Endothelial cell of umbilical vein (primary cell): Measurements from ENCODE around the gene SEC63. TPM values are rescaled to one million over a fixed set of nuclear protein-coding genes. Genes with fewer than 3 reads are reported as not detected.

Experiments
- BruUV-seq: library from RNA; stranded (reverse); fragments of 400-500 nt; replicated peaks from 2 replicates; lab custom pipeline; 2021; lab: Mats Ljungman, UMichigan
- CTCF ChIA-PET: fragments of 300-600, 350-600 bp; sonication (Branson Sonifier 250); formaldehyde crosslinking; loops from one replicate; lab custom pipeline; 2021; ENCODE audit warnings: antibody characterized with exemption, inconsistent platforms; lab: Charles Lee
- POLR2A ChIA-PET: fragments of 300-600, 350-600 bp; sonication (Branson Sonifier 250); formaldehyde crosslinking; loops from one replicate; lab custom pipeline; 2021; ENCODE audit warnings: antibody characterized with exemption, inconsistent platforms; lab: Charles Lee
- DNase-seq: peaks from one replicate; pipeline ENCODE4 v3.0.0-alpha.2; 2011; ENCODE audit warnings: low read depth, low spot score
- FAIRE-seq: peaks from 2 replicates; lab custom pipeline; 2011; peaks lifted over from hg19 to GRCh38; lab: Jason Lieb, UNC
- H2AFZ ChIP-seq: 2 replicates; pipeline ENCODE4 v1.6.0; 2012; ENCODE audit warnings: low read depth, low read length, control low read depth, inconsistent platforms
- H3K27ac ChIP-seq: 2 replicates; pipeline ENCODE4 v1.5.1; 2011; ENCODE audit warnings: low read depth, mild to moderate bottlenecking, control low read depth, low read length, moderate library complexity; ENCODE audit not compliant: insufficient read depth
- H3K27me3 ChIP-seq, 2 experiments: 2 replicates each; pipeline versions ENCODE4 v1.6.0 to v1.6.1; 2011; ENCODE audit warnings: low read length in 2 of 2, mixed read lengths in 1 of 2; ENCODE audit not compliant: control insufficient read depth in 2 of 2, insufficient read depth in 2 of 2
- H3K36me3 ChIP-seq, 2 experiments: 2 replicates in 1 of 2; 3 replicates in 1 of 2; pipeline ENCODE4 v1.5.1; 2011; ENCODE audit warnings: low read length in 2 of 2, mild to moderate bottlenecking in 1 of 2, moderate library complexity in 1 of 2; ENCODE audit not compliant: control insufficient read depth in 2 of 2, insufficient read depth in 2 of 2; ENCODE audit errors: extremely low read depth in 1 of 2
- H3K4me1 ChIP-seq: 3 replicates; pipeline ENCODE4 v1.5.1; 2011; ENCODE audit warnings: mild to moderate bottlenecking, low read length; ENCODE audit not compliant: control insufficient read depth, insufficient read depth; ENCODE audit errors: extremely low read depth
- H3K4me2 ChIP-seq: 2 replicates; pipeline ENCODE4 v1.6.1; 2011; ENCODE audit warnings: low read length, control low read depth, mixed read lengths; ENCODE audit not compliant: insufficient read depth
- H3K4me3 ChIP-seq, 3 experiments: fragments of 200-600 bp in 1 of 3; sonication (generic), shearing (Covaris generic) in 1 of 3; replicated peaks in 1 of 3; 2 replicates each; pipeline ENCODE4 v1.5.1; 2011 to 2016; ENCODE audit warnings: control low read depth in 3 of 3, low read length in 3 of 3, mild to moderate bottlenecking in 2 of 3, inconsistent platforms in 1 of 3, low read depth in 1 of 3, moderate library complexity in 1 of 3; ENCODE audit not compliant: insufficient read depth in 1 of 3
- H3K79me2 ChIP-seq: 2 replicates; pipeline ENCODE4 v1.6.0; 2012; ENCODE audit warnings: low read length, inconsistent platforms; ENCODE audit not compliant: control insufficient read depth, insufficient read depth
- H3K9ac ChIP-seq: replicated peaks from 2 replicates; pipeline ENCODE3; 2011; ENCODE audit warnings: low read length, control low read depth; ENCODE audit not compliant: insufficient read depth; ENCODE audit errors: extremely low read depth
- H3K9me1 ChIP-seq: replicated peaks from 3 replicates; pipeline ENCODE4 v1.6.0; 2011; ENCODE audit warnings: mild to moderate bottlenecking, low read length; ENCODE audit not compliant: control insufficient read depth, insufficient read depth; ENCODE audit errors: extremely low read depth
- H3K9me3 ChIP-seq: replicated peaks from 2 replicates; pipeline ENCODE4 v1.5.1; 2012; ENCODE audit warnings: low read length, inconsistent platforms; ENCODE audit not compliant: control insufficient read depth, insufficient read depth
- H4K20me1 ChIP-seq: replicated peaks from 2 replicates; pipeline ENCODE3; 2011; ENCODE audit warnings: mild to moderate bottlenecking, low read length; ENCODE audit not compliant: control insufficient read depth, insufficient read depth; ENCODE audit errors: extremely low read depth
- CTCF ChIP-seq, 2 donors: IDR thresholded peaks; 1 replicate in 1 of 2; 2 replicates in 1 of 2; pipeline ENCODE4 v1.5.1; 2011; ENCODE audit warnings: low read length in 2 of 2, mild to moderate bottlenecking in 2 of 2, moderate library complexity in 2 of 2, control low read depth in 1 of 2, inconsistent platforms in 1 of 2, low read depth in 1 of 2; ENCODE audit not compliant: insufficient read depth in 1 of 2; ENCODE audit errors: extremely low read depth in 1 of 2
- EZH2 ChIP-seq: IDR thresholded peaks from 2 replicates; pipeline ENCODE4 v1.6.1; 2012; ENCODE audit warnings: borderline replicate concordance, low read depth, mild to moderate bottlenecking, moderate library complexity, low read length, inconsistent platforms; ENCODE audit not compliant: severe bottlenecking
- FOS ChIP-seq: IDR thresholded peaks from 2 replicates; pipeline ENCODE4 v1.6.1; 2011; ENCODE audit warnings: mild to moderate bottlenecking, low read length, moderate library complexity, borderline replicate concordance; ENCODE audit not compliant: insufficient read depth
- GATA2 ChIP-seq: IDR thresholded peaks from 2 replicates; pipeline ENCODE4 v1.7.0; 2011; ENCODE audit warnings: low read depth, mild to moderate bottlenecking, moderate library complexity, mixed read lengths, low read length; ENCODE audit not compliant: insufficient read length, insufficient read depth
- JUN ChIP-seq: IDR thresholded peaks from 2 replicates; pipeline ENCODE4 v1.6.1; 2011; ENCODE audit warnings: borderline replicate concordance, low read depth; ENCODE audit not compliant: insufficient read length, insufficient read depth
- MAX ChIP-seq: IDR thresholded peaks from 2 replicates; pipeline ENCODE4 v1.6.1; 2011; ENCODE audit not compliant: insufficient read depth, insufficient read length
- MYC ChIP-seq: IDR thresholded peaks from one replicate; pipeline ENCODE4 v1.6.1; 2011; ENCODE audit warnings: mild to moderate bottlenecking, low read depth, low read length
- POLR2A ChIP-seq: IDR thresholded peaks from 2 replicates; pipeline ENCODE4 v1.6.1; 2012; ENCODE audit warnings: low read depth, mild to moderate bottlenecking, control low read depth, low read length
- POLR2AphosphoS5 ChIP-seq: IDR thresholded peaks from 2 replicates; pipeline ENCODE4 v1.6.1; 2012; ENCODE audit warnings: low read depth, mild to moderate bottlenecking, control low read depth, low read length, moderate library complexity; ENCODE audit not compliant: insufficient read depth
- dilution Hi-C: fragments of 300-500 bp; cut with MboI; formaldehyde crosslinking; loops from one replicate; pipeline ENCODE4 v1.15.0; 2019; ENCODE audit warnings: low sequenced_read_pairs; ENCODE audit not compliant: extremely low pct_ligation_motif_present
- intact Hi-C: fragments of 100-400 bp; cut with micrococcal nuclease; formaldehyde crosslinking; loops from one replicate; pipeline ENCODE4 v1.10.0; 2022
- polyA plus RNA-seq, 4 experiments: library from polyadenylated mRNA; depleted of rRNA in 3 of 4; stranded (reverse) in 3 of 4; unstranded in 1 of 4; fragments of >200 nt; gene quantifications; 2 replicates each; pipeline versions ENCODE4 v1.2.1 to v1.2.3, GENCODE V29; 2011 to 2012; ENCODE audit warnings: missing spikeins in 1 of 4
- total RNA-seq: library from RNA; stranded (reverse); gene quantifications from 2 replicates; pipeline ENCODE4 v1.2.3, GENCODE V29; 2021

SEC63 gene
- total and polyA plus RNA-seq, 2 donors (not counting 3 experiments of a cell fraction or from before 2014, with no cell fraction given): 14.8 to 132 TPM

- Histone ChIP-seq H4K20me1 (no peaks in the 10 kb centered on the region), H2AFZ (no peak overlapping the region), H3K79me2 (no peaks in the 10 kb centered on the region), H3K4me2 (no peak overlapping the region), H3K9me3 (no peaks in the 10 kb centered on the region), H3K27me3 (peaks cover 0 to 6% of the 10 kb centered on the region in 2 experiments), H3K9me1 (no peaks in the 10 kb centered on the region), H3K36me3 (no peaks in the 10 kb centered on the region), H3K9ac (no peak overlapping the region), H3K4me1 (no peaks in the 10 kb centered on the region), H3K27ac (no peak overlapping the region), H3K4me3 (no peak overlapping the region)
- dilution Hi-C loops: no loop called here
- DNase-seq: no peak
- no TSS peak for BruUV-seq
- CTCF ChIA-PET: interaction anchor here (2.2 kb wide), 1 partner anchor 66 kb away, joined by 8 read pairs; no protein-coding TSS in a partner anchor
- FAIRE-seq: no peak
- TF ChIP-seq EZH2: no peak
- no peak for TF ChIP-seq JUN
- no peak for TF ChIP-seq MAX
- TF ChIP-seq MYC: no peak
- no peak for TF ChIP-seq POLR2A
- TF ChIP-seq GATA2: no peak
- no peak for TF ChIP-seq FOS
- no peak for TF ChIP-seq POLR2AphosphoS5
- TF ChIP-seq CTCF (IDR thresholded peaks at IDR 0.05; ENCODE audit: extremely low read depth in 1 of 2, insufficient read depth in 1 of 2, low read depth in 1 of 2, low read length in 2 of 2): no peak
- POLR2A ChIA-PET: no interaction called here
- intact Hi-C loops: loop anchor here (10.0 kb wide), 1 partner anchor 511 kb away; no protein-coding TSS in a partner anchor
Measured at GRCh38 chr6:107983811-107984210, 25.8 kb upstream of the SEC63 start.
